HG03432 (cell line): Measurements from ENCODE around the gene PPA2.

Source experiments
- ATAC-seq: cut with Tn5 transposase; IDR thresholded peaks from one replicate; pipeline ENCODE4 v1.9.1; 2021; ENCODE audit warnings: mild to moderate bottlenecking, moderate library complexity; ENCODE audit not compliant: unreplicated experiment

The PPA2 gene

DNA sequence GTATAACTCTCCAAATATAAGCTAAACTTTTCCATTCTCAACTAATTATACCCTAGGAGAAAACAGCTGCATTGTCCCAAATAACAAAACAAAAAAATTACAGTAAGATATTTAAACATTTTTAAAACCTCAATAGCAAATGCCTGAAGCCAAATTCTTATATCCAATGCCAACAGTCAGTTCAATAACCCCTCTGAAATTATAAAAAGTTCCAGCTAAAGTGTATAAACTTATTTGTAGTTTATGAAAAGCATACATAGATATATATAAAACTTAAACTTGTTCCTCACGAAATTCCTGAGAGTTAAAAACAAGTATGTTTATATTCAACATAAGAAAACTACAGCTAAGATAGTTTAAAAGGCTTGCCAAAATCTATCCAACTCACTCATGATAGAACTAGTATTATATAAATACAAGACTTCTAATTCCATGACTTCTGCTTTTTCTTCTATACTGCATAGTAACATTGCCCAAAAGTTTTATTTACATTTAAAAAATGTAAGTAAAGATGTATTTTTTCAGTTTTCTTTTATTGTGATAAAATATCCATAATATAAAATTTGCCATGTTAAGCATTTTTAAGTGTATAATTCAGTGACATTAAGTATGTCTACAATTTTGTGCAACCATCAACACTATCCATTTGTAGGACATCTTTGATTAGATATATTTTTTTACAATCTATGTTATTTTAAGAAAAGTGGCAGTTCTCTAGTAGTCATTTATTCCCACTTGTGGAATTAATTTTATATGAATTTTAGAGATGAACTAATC lies 72.8 kb downstream of the PPA2 start:
- no peak for ATAC-seq

DNA sequence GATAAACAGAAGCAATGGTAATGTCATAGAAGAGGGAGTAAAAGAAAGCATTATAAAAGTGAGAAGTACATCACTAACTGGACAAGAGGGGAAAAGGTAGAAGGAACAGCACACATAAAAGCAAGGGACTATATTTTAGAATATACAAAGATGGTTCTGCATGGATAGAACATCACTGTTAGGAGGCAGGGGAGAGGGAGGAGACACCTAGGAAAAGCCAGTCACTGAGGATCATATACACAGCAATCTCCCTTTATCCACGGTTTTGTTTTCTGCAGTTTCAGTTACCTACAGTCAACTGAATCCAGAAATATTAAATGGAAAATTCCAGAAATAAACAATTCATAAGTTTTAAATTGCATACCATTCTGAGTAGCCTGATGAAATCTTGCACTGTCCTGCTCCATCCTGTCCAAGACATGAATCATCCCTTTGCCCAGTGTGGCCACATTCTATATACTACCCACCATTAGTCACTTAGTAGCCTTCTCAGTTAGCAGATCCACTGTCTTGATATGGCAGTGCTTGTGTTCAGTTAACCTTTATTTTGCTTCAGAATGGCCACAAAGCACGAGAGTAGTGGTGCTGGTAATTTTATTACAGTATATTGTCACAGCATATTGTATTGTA lies 74.2 kb downstream of the PPA2 start:
- ATAC-seq, result no peak

DNA sequence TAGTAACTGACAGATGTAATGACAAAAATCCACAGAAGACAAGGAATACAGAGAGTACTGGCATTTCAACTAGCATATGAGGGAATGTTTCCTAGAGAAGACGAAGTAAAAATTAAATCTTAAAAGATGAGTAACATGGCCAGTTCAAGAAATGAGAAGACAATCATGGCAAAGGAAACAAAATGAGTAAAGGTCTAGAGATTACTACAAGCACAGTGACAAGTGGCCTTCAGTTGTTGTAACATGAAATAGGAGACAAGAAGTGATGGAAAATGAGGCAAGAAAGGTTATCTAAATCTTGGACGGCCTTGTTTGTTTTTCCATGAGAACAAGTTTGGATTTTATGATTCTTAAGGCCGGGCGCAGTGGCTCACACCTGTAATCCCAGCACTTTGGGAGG lies 81.0 kb downstream of the PPA2 start:
- no peak for ATAC-seq

DNA sequence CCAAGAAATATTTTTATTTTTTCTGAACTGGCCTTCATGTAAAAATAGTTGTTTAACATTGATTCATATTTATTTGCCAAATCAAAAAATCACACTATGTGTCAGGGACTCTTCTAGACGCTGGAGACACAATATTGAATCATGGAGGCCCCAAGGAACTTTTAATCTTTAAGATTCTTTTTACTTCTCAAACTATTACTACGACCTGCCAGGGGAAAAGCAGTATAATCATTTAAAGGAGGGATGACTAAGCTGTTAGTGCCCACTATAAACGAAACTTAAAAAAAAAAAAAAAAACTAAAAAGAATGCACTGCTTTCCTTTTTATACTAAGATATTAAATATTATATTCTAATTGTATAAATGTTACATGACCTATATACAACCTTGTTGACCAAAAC lies 84.7 kb downstream of the PPA2 start:
- no peak for ATAC-seq

DNA sequence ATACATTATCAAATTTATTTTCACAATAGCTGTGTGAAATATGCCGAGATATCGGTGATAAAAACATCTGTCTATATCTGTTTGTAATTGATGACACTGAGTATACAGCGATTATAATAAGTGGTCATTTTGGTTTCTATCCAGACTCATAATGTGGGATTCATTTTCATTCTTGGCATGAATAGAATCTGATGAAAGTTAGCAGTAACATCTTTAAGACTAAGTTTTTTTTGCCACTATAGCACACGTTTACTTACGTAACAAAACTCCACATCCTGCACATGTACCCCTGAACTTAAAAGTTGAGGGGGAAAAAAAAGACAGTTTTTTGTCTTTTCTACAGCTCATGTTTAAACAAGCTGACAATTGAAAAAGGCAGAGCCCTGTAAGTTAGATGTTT lies 86.4 kb downstream of the PPA2 start:
- ATAC-seq, result no peak

DNA sequence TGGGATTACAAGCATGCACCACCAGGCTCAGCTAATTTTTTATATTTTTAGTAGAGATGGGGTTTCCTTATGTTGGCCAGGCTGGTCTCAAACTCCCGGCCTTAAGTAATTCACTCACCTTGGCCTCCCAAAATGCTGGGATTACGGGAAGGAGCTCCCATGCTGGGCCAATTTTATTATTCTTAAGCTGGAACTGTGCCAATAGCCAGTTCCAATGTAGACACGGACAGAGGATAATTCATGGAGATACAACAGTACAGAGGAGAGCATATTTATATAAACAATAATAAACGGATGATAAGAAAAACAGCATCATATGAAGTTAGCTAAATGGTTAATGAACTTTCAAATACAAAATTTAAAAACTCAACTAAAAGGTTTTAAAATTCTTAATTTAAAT lies 87.8 kb downstream of the PPA2 start:
- no peak for ATAC-seq

DNA sequence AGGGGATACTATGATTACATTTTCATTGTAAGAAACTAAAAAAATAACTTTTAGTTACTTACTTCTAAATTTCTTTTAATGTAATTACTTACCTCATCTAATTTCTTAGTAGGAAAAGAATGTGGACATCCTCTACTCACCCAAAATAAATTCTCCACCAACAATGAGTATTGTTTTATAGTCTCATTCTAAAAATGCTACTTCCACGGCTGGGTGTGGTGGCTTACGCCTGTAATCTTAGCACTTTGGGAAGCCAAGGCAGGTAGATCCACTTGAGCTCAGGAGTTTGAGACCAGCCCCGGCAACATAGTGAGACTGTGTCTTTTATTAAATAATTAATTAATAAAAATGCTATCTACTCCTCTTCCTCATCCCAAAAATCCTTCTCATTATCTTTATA lies 99.8 kb downstream of the PPA2 start:
- no peak for ATAC-seq

DNA sequence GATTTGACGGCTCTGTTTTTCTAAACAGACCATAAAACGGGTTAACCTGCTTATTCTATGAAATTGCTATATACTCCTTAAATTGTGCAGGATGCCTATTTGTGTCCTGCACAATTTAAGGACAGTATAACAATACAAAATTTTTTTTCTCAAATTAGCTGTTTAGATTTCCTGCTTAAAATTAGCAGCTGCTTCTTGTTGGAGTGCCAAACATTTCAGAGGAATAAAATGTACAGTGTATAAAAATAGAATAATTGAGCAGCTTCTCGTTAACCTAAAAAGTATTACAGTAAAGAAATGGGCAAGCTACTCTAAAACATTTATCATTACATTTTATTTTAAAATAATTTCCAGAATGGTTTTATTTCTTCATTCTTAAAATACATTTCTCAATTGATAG lies 100.5 kb downstream of the PPA2 start:
- ATAC-seq, result no peak

DNA sequence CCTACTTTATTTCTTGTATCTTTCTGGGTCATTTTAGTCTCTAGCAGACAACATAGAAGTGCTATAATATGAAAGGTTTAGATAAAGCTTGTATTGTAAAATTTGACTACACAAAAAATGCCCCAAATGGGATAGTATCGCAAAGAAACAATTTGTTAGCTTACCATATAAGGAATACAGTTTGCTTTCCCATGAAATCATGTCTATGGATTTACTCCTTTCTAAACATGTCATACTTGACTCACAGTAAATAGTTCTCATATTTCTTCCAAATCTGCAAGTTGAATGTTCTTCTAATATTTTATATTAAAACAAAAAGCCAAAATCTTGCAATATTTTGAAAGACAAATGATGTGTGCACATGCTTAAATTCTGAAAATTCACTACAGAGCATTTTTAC lies 103.9 kb downstream of the PPA2 start:
- no peak for ATAC-seq

DNA sequence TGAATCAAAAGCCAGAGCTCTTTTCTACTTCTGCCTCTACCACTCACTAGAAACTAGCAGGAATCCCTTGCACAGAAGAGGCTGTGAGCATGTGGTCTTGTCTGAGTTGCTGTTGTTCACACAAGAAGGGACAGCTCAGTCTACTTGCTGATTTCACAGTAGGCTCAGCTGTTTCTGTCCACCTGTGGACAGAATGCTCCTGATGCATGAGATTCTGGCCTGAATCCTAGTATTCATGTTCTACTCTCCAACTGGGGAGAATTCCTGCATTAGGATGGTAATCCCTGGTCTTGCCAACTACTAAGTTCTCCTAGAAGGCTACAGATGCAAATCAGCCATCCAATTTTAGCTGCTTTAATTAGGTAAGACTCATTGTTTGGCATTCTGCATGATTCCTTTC lies 112.8 kb downstream of the PPA2 start:
- ATAC-seq, result no peak

DNA sequence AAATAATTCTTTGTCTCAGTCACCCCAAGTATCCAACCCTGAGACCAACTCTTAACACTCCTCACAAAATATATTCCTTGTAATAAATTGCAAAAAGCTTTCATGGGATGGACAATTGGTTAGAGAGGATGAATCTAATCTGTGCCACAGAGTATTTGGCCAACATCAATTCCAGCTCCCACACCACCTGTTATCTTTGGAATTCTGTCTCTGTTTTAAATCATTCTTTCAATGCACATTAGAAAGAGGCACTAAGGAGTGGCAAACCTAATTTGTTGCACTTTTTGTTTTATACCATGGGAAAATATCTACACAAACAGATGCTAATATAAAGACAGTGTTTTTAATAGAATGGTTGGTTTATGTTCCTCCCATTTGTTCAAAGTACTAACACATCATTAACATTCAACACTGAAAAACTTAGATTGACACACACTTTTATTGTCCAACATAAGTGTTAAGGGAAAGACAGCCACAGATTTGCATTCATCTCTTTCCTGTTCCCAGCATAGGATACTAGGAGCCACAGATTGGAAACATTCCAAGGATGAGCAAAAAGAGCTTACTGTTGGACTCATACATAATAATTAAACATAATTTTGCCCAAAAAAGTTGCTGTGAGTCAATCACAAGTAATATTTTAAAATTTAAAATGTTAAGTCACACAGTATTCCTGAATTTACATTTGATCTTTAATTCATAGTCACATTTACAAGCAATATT lies 116.4 kb downstream of the PPA2 start:
- no peak for ATAC-seq

DNA sequence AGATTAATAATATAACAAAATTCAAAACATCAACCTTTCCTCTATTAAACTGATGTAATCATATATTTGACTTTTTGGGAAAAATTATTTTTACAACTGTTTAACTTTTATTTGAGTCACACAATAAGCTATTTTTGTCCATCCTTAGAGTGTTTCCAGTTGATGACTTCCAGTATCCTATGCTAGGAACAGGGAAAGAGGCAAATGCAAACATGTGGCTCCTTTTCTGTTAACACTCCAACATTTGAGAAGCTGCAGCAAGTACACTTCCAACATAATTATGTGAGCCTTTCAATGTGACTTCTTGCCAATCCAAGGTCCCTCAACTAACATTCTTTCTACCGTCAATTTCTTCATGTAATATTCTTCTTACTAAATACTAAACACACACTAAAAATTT lies 117.7 kb downstream of the PPA2 start:
- no peak for ATAC-seq

DNA sequence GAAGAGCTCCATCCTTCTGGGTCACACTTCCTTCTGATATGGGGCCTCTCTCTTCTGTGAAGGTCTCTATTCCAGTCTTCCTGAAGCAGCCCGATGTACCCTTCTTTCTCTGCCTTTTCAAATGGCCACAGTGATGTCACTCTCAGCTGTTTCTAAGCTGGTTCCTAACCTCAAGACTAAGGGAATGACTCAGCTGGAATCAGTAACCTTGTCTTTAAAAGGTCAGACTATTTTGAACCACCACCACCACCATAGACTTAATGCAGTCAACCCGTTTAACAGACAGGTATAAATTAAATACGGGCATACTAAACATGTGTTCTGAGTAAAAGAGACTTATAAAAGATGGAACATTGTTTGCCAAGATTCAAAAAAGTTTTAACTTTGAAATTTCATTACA lies 121.0 kb downstream of the PPA2 start:
- peak; percentile 92 for ATAC-seq

DNA sequence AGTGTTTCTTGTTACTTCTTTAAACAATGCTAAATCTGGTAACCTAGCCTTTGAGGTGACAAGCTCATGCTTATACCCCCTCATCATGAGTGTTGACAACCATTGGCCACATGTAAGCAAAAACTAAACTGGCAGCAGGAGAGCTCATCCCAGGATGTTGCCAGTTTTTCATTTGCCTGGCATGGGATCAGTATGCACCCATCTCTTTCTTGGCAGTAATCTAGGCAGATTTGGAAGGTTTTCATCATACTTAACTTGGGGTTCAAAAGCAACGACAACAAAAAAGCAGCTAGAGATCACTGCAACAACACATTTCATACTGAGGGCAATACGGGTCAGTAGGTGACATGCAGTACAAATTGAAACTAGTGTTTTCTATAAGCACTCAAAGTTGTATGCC lies 122.0 kb downstream of the PPA2 start:
- ATAC-seq, result no peak

DNA sequence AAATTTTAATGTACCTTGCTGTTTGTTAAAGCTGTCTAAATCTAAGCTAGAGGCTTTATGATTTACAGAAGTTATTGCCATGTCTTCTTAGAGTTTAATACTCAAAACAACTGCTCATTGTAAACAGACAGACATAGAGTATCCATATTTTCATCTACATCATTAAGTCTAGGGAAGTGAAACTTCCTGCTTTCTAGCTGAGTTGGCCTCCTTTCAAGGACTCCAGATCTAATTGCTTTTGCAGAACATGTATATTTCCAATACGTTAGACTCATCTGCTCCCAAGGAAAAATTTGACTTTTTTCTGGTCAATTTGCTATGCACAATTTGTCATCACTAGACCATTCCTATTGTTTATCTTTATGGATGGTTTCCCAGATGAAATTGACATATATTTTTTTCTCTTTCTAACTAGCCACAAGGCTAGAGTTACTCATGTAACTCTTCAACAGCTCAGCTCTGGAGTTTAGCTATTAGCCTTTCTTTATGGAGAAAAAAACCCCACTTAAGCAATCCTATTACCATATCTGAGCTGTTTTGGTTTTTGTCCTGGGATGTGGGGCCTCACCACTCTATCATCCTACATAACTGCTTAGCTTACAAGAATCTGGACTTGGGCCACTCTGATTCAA lies 122.9 kb downstream of the PPA2 start:
- no peak for ATAC-seq

DNA sequence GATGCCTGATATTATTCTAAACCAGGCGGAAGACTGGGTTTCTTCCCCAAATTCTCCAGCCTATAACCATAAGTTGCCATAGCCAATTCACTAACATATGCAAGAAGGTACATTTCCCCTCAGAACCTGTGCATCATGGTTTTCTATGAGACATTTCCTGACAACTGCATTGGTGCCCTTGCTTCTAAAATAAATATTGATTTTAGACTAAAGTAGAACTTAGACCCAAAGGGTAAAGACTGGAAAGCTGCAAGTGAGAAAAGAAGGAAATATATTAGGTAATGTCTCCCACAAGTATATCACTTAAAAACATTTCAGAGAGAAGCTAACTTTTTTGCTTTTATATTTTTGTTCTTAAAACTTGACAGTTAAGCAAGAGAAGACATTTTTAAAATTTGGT lies 125.1 kb downstream of the PPA2 start:
- ATAC-seq, result no peak

DNA sequence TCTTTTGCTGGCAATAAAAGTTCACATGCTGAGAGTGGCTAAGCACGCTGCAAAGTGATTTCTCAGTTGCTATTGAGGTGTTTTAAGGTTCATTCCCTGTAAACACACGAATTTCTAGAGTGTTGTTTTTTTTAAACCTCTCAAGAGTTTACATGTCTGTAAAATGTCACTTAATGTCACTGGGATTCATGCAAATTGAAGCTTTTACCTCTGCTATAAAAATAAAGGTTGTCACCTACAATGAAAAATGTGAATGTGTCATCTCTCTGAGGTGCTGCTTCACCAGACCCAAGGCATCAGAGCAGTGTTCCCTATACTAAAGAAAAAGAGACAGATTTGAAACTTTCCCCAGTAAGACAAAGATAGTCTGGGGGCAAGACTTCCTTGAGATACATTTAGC lies 127.0 kb downstream of the PPA2 start:
- no peak for ATAC-seq

DNA sequence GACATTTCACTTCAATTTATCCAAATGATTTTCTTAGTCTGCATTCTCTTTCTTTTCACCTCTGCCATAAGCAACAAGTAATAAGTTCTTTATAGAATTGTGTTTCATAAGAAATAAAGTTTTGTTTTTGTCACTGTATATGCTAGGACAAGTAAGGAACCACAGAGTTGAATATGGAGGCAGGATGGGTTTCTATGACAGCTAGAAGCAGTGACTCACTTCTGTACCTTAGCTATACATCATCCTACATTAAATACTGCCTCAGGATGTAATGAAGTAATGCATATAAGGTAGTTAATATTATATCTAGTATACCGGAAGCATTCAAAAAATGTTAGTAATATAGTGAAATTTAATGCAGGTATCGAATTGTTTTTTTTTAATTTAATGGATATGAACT lies 128.0 kb downstream of the PPA2 start:
- ATAC-seq, result no peak

DNA sequence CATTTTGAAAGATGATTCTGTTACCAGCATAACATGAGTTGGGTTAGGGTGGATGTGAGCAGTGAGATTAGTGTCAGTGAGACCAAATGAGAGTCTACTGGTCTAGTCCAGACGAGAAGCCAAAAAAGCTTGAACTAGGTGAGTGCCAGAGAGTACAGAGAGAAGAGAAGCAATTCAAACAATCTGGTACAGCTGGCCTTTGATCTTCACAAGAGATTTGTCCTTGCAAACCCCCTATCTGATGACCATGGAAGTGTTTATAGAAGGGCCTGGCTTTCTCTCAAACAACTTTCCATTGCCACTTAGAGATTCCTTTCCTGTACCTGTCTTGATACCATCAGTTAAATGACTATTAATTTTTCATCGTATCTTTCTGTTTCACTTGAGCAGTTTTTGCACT lies 128.5 kb downstream of the PPA2 start:
- no peak for ATAC-seq

DNA sequence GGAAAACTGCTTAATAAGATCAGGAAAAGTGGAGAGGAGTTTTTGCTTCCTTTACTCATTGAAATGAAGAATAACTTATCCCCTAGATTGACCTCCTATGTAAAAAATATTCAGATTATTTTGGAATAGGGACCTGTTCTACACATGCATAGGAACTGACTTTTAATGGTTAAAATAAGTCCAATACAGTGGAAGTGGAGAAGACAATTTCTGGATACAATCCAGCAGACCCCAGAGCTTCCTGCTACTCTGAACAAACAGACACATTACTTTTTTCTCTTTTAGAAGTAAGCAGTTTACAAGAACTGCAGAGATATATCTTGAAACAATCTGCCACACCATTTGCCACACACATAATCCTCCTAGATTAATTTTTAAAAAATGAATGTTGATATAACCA lies 129.7 kb downstream of the PPA2 start:
- no peak for ATAC-seq

DNA sequence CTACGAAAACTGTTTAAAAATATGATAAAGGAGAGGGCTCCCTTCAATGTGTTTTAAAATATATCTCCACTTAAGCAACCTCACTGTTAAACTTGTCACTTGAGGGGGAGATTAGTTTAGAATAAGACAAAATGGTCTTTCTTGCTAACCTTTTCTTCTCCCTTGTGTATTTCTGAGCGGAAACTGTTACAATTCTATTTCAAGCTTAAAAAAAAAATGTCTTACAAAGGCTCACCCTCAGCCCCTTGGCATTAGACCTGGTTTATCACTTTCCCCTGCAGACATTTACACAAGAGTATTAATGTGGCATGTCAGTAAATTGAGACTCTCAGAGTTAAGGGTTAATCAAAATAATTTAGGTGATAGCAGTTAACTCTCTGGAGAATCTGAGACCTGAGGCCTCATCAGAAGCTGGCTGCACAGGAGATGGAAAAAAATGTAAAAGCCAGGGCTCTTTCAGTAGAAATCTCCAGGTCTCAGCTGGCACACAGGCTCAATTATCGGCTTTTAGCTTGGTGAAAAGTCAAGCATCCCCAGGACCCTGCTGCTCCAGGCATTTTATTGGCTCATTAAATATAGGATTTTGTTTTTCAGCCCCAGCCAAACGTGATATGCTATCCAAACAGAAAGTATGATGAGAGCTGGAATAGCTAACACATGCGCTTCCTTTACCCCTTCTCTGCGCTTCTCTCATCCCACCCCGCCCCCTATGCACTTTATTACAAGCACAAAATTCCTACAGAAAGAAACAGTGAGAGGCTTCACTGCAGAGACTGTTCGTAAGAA lies 130.5 kb downstream of the PPA2 start:
- ATAC-seq, result no peak
